ENCODE results near the gene FAM169A. TPM values are rescaled to one million over a fixed set of nuclear protein-coding genes. Genes with fewer than 3 reads are reported as not detected.

FAM169A gene
- 126 TPM for total RNA-seq

DNA sequence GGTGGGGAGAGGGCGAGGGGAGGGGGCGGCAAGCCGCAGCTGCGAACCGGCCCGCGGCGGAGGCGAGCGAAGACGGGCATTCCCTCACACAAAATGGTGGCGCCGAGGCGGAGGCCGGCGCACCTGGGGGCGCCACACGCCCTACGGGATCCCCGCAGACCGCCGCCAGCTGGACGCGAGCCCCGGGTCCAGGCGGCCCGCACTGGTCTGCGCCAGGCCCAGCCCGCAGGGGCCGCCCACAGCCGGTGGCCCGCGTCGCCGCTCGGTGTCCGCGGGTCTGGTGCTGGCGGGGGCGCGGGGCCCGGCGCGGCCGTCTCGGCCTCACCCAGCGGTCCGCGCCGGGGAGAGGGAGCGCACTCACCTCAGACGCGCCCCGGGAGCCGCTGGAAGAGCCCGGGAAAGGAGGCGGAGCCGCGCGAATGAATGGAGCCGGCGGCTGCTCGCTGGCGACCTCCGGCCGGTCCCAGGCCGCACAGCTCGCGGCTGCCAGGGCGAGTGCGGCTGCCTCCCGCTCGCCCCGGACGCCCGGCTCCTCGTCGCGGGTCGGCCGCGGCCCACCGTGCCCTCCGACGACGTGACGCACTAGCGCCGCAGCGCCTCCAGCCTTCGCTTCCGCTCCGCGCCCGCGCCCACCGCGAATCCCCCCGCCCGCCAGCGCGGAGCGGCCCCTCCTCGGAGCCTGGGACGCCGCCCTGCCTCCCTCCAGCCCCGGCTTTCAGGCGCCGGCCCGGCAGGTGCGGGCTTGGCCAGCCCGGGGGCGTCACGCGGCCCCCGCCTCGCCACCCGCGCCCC lies at the start of gene FAM169A:
Gene FAM169A (minus strand): TSS at position 584 of the 792 bp plus-strand sequence. CDS start 24,711 bp downstream, outside the sequence.

GRCh38 chr5:74766849-74767578 lies 99.2 kb downstream of the FAM169A start, which contains the start of the genes GFM2 and NSA2:
GFM2 (minus strand) TSS chr5:74767117; CDS start chr5:74763742, 3,375 bp downstream.
NSA2 (plus strand) TSS chr5:74767249; CDS start chr5:74767361, 112 bp downstream.

Small RNA genes lying within 50 kb of the gene (small RNA-seq; reads per million reads assigned to genes)
- gene RF00561: not detected

Other genes with a start within 250 kb of the FAM169A start
- gene ENC1, start 225.7 kb downstream of the FAM169A start, total RNA-seq: 503 TPM
- gene HEXB, start 181.2 kb downstream of the FAM169A start, total RNA-seq: 41.8 TPM
- 60.4 TPM for gene GFM2, start 99.3 kb downstream of the FAM169A start, total RNA-seq
- gene NSA2, start 99.1 kb downstream of the FAM169A start, total RNA-seq: 54.7 TPM
- 0.92 TPM for gene GCNT4, start 186.2 kb upstream of the FAM169A start, total RNA-seq

All from diencephalon (tissue), 1 donor.